HG03108 (cell line): ENCODE data around the gene TASP1.
"Not testable (repeated sequence)": the region's sequence is repeated elsewhere in the genome, so short reads cannot be mapped to it uniquely, and the experiment has no call there.

ENCODE experiments used
- ATAC-seq: cut with Tn5 transposase; IDR thresholded peaks from one replicate; pipeline ENCODE4 v1.9.1; 2021; ENCODE audit warnings: moderate library complexity; ENCODE audit not compliant: unreplicated experiment

Gene TASP1

GRCh38 chr20:13650474-13650873 is 11.7 kb upstream of the TASP1 start:
- no peak for ATAC-seq

GRCh38 chr20:13648291-13649228 is 9.8 kb upstream of the TASP1 start:
- no peak for ATAC-seq

- no peak for ATAC-seq
These were observed 5.3 kb upstream of the TASP1 start for GRCh38 chr20:13644010-13644409.

DNA sequence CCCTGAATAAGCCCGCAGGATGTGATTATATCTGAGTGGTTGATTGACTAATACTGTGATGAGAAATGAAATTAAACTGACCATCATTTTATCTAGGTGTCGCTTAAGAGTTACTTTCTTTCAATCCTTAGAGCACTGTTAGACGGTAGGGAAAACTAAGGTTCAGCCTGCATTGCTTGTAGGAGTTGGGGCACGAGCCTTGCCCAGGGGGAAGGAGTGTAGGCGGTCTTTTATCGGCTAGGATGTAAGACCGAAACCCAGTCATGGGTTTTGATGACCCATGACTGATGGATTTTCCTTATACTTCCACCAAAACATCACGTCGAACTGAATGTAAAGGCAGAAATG is 392 bp upstream of the TASP1 start:
- ATAC-seq = peak; percentile 2

GRCh38 chr20:13638162-13638495 is 603 bp downstream of the TASP1 start:
- ATAC-seq = no peak

- no peak for ATAC-seq
These were observed 6.3 kb downstream of the TASP1 start for GRCh38 chr20:13632431-13632830.

- ATAC-seq = not testable (repeated sequence)
These were observed 11.2 kb downstream of the TASP1 start for GRCh38 chr20:13627525-13627924.

- ATAC-seq = no peak
These were observed 12.0 kb downstream of the TASP1 start for GRCh38 chr20:13626724-13627123.

DNA sequence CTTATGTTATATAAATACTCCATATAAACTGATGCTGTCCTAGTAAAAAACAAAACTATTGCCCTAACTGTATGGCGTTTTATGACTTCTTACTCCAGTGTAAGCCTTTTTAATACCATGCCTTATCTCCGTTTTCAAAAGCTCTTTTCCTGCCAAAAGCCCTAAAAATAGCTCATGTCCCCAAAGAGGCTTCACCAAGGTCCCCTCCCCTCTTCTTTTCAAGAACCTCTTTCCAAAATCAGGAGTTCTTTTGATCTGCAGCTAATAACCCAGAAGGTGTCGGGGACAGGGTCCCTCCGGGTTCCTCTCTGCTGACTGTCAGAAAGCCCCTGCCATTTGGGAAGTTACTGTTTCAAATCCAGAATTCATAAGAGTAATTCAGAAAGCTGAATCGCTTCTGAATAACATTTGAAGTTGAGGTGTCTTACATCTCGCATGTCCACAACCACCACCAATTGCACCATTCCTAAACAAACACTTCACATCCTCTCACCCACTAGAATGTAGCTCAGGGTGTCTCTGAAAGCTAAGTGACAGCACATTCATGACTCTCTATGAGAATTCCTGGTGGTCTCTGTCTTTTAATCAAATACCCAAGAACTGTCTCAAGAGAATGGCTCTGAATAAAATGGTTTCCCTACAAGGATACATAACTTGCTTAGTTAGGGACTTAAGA is 13.3 kb downstream of the TASP1 start:
- ATAC-seq = no peak

GRCh38 chr20:13619415-13619814 is 19.3 kb downstream of the TASP1 start:
- ATAC-seq = not testable (repeated sequence)

DNA sequence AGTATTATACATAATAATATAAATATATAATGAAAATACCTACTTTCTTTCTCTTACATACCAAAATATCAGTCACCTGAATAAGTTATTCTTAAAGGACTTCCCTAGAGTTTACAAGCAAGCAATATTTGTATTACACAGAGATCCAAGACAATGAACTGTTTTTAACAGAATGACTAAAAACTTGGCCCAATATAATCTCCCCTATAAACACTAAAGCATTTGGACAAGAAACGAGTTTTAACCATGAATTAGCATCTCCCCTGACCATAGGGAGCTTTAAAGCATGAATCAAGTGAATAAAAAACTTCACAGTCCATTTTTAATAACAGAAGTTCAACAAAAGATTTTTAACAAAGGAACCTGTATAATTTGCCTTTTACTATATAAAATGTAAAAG is 20.3 kb downstream of the TASP1 start:
- ATAC-seq = not testable (repeated sequence)

DNA sequence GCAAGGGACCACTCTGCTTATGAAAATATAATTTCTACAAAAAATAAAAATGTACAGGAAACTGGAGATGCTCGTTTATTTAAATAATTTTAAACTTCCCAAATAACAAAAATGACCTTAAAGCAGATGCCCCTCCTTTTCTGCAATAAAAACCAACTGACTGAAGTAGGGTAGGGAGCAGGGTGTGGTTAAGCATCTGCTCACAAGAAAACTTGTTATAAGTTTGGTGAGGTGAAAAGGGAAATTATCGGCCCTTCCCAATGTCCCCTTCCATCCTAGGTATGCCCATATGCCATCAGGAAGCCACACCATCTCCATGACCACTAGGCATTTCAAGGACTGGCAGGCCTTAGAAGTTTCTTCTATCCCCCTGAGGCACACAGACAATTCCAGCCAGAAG is 21.1 kb downstream of the TASP1 start:
- not testable (repeated sequence) for ATAC-seq

DNA sequence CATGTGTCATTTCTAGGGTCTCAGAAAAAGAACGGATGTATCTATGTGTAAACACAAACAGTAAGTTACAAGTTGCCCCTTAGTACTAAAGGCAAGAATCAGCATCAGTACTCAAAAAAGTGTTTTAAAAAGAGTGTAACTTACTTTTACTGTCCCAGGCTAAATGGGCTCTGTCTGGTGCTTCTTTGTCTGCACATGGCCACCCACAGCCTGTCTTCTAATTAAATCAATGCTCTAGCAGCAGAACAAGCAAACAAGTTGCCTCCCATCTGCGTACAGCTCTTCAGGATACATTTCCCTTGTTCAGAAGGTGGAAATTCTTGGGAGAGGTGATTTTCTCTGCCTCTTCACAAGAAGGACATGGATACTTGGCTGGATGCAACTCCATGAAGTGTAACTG is 22.0 kb downstream of the TASP1 start:
- not testable (repeated sequence) for ATAC-seq

DNA sequence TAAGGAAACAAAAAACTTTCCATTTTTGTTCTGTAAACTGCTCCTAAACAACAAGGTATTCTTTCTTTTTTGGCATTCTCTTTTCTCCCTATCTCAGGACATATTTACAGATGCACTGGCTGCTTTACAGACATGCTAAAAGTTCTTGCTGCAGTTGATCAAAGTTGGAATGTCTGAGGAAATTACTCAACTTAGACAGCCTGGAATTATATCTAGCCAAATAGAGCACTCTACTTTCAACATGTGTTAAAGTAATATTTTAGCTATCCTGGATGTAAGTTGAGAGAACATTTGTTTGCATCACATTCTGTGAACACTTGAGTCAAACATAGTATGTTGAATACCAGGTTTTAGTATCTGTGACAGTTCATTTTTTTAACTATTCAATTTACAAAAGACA is 24.8 kb downstream of the TASP1 start:
- ATAC-seq = no peak

DNA sequence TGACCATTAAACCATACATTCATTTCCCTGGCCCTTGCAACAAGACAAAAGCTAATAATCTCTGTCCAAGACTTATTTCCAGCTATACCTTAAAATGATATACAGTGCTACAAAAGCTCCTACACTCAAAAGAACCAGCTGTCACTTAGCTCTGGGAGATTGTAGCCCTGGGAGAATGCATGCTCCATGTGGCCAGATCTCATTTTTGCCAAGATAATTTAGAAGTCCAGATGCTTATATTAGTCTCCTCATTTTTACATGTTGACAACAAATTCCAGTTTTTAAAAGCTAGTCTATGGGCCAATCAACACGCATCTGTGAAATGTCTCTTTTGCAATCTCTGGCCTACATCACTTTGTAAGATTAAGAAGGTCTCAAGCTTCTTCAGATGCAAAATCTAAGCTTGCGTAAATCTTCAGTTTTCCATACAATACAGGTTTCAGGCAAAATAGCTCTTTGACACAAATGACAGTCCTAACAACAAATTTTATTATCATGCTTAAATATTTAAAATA is 27.1 kb downstream of the TASP1 start:
- no peak for ATAC-seq

GRCh38 chr20:13610184-13610583 is 28.5 kb downstream of the TASP1 start:
- ATAC-seq = no peak

DNA sequence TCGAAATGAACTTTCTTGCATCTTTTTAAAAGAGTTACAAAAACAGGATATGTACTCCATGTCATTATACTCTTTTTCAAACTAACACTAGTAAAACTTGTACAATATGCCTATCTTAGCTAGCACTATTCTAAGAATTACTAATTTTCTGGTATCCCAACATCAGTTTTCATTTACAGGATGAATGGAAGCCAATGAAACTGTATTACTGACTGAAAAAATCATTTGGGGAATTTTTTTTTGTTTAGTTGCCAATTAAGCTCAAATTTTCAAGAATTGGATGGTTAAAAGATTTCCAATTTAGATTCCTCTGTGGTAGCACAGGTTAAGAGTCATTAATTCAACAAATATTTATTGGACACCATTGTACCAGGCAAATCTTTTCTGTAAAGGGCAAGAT is 30.7 kb downstream of the TASP1 start:
- ATAC-seq = no peak

- ATAC-seq = not testable (repeated sequence)
These were observed 45.3 kb downstream of the TASP1 start for GRCh38 chr20:13593423-13593822.

DNA sequence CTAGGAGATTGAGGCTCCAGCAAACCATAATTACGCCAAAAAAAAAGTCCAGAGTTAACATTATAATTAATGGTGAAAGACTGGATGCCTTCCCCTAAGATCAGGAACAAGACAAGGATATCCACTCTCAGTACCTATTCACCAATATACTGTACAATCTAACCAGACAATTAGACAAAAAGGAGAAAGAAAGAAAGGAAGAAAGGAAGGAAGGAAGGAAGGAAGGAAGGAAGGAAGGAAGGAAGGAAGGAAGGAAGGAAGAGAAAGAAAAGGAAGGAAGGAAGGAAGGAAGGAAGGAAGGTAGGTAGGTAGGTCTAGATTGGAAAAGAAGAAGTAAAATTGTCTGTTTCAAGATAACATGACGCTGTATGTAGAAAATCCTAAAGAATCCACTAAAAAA is 50.7 kb downstream of the TASP1 start:
- no peak for ATAC-seq

GRCh38 chr20:13587370-13587769 is 51.4 kb downstream of the TASP1 start:
- no peak for ATAC-seq

DNA sequence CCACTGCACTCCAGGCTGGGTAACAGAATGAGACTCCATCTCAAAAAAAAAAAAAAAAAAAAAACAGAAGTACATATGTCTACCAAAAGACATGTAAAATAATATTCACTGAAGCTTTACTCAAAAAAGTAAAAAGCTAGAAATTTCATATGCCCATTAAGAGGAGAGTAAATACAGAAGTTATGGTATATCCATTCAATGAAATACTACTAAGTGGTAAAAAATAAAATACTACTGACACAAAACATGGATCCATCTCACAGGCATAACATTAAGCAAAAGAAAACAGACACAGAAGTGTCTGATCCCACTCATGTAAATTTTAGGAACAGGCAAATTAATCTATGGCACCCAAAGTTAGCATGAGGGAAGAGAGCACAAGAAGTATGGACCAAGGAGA is 52.6 kb downstream of the TASP1 start:
- ATAC-seq = no peak

DNA sequence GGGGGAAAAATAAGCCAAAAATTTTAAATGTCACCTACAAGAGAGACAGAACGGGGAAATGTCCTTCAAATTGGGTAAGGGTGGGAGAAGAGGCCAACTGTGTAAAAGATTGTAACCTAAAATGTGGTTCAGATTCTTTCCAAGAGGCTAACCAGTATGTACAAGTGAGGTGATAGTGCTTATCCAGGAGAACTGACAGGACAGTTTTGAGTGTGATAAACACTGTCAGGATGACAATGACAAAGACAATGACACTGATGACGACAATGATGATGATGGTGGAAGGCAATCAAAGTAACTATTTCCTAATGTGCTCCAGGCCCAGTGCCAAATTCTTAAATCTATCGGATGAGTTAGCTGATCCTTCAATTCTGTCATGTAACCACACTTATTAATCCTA is 57.3 kb downstream of the TASP1 start:
- ATAC-seq = no peak
